Large intestine (tissue), 3 donors: ENCODE measurements around the gene QRICH2. TPM values are rescaled to one million over a fixed set of nuclear protein-coding genes. Genes with fewer than 3 reads are reported as not detected.
A peak's percentile ranks its signal among the peaks of the same experiment; 100 is the strongest.
"Not testable (repeated sequence)": the region's sequence is repeated elsewhere in the genome, so short reads cannot be mapped to it uniquely, and the experiment has no call there.

ENCODE experiments used
- DNase-seq, 2 donors: peaks; one replicate each; pipeline versions ENCODE4 v3.0.0 to v3.0.0-alpha.2; 2013
- H3K27ac ChIP-seq: one replicate; pipeline ENCODE4 v1.5.1; 2013; ENCODE audit warnings: low read length
- H3K27me3 ChIP-seq: 2 replicates; pipeline ENCODE4 v1.6.1; 2013; ENCODE audit warnings: low read length; ENCODE audit not compliant: control insufficient read depth, insufficient read depth
- H3K36me3 ChIP-seq: 2 replicates; pipeline ENCODE4 v1.6.1; 2013; ENCODE audit warnings: low read length; ENCODE audit not compliant: control insufficient read depth, insufficient read depth
- H3K4me1 ChIP-seq: one replicate; pipeline ENCODE4 v1.6.1; 2013; ENCODE audit warnings: low read length; ENCODE audit not compliant: control insufficient read depth, insufficient read depth
- H3K4me3 ChIP-seq: one replicate; pipeline ENCODE4 v1.5.1; 2013; ENCODE audit warnings: low read length
- H3K9me3 ChIP-seq: one replicate; pipeline ENCODE4 v1.6.1; 2013; ENCODE audit warnings: mild to moderate bottlenecking, low read depth, low read length, moderate library complexity; ENCODE audit not compliant: control insufficient read depth
- WGBS: methylation state at CpG from one replicate; pipeline ENCODE4 v1.1.5; 2013; ENCODE audit warnings: low lambda C conversion rate; ENCODE audit not compliant: insufficient coverage; 5-methylcytosine and 5-hydroxymethylcytosine counted together
- polyA plus RNA-seq: library from polyadenylated mRNA; unstranded; fragments of 120-200 nt; gene quantifications from one replicate; pipeline ENCODE4 v1.2.1, GENCODE V29; 2013

The QRICH2 gene
- polyA plus RNA-seq, 1 donor, result 3.1 TPM

DNA sequence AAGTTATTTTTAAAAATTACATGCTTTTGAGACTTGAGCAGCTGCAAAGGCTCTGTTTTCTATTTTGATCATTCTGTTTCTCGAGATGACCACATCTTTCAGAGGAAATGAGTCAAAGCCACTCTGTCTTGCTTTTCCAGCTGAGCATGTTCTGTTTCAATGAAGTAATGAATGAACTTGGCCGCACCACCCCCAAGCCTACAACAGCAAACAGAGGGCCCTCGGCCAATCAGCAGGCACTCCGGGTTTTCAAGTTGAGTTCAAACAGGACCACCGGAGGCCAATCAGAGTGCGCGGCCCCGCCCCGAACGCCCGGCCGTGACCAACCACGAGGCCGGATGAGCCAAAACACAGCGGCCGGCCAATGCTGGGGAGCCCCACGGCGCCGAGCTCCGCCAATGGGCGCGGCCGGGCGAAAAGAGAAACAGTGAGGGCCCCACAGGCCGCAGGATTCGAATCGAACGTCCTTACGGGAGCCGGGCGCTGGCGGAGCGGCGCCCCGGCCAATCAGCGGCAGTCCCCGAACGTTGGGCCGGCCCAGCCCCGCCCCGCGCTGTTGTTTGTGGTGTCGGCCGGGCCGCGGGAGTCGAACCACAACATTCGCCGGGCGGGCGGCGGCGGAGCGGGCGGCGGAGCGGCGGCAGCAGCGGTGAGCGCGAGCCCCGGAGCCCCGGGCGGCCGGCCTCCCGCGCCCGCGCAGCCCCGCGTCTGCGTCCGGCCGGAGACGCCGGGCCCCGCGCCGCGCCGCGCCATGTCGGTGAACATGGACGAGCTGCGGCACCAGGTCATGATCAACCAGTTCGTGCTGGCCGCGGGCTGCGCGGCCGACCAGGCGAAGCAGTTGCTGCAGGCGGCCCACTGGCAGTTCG, 43.1 kb downstream of the QRICH2 start, which contains the start of gene UBALD2:
UBALD2 (plus strand) TSS at position 594 of the 869 bp plus-strand sequence; CDS start at position 752, 158 bp downstream.
- DNase-seq, result peak; percentile 99 to 100
- Histone ChIP-seq H3K36me3 (peaks cover 22% of the 10 kb centered on the region), H3K27me3 (no peaks in the 10 kb centered on the region), H3K9me3 (no peaks in the 10 kb centered on the region), H3K4me1 (peaks cover 77% of the 10 kb centered on the region), H3K27ac (peak within 1 kb of the TSS; percentile 93), H3K4me3 (peak within 1 kb of the TSS; percentile 59)
- no CpG with 5 or more reads among the region's 94 CpGs for WGBS

DNA sequence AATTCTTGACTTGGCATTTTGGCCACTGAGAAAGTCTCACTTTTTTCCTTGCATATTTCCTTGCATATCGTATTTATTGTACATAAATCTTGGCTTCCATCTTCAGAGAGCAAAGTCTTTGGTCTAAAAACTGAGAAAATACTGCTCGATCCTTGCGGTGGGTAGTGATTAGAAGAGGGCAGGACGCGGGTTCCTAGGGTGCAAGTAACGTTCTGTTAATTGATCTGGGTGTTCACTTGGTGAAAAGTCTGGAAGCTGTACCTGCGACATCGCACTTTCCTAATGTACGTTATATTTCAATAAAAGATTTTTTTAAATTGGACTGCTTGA, 43.7 kb downstream of the QRICH2 start:
- Histone ChIP-seq H3K9me3 (no peaks in the 10 kb centered on the region), H3K4me1 (peaks cover 77% of the 10 kb centered on the region), H3K27ac (peak overlapping the region; percentile 93), H3K4me3 (no peak overlapping the region), H3K27me3 (no peaks in the 10 kb centered on the region), H3K36me3 (peaks cover 16% of the 10 kb centered on the region)
- WGBS, result 0% methylated on average over 1 of the region's 9 CpGs
- DNase-seq, result no peak

DNA sequence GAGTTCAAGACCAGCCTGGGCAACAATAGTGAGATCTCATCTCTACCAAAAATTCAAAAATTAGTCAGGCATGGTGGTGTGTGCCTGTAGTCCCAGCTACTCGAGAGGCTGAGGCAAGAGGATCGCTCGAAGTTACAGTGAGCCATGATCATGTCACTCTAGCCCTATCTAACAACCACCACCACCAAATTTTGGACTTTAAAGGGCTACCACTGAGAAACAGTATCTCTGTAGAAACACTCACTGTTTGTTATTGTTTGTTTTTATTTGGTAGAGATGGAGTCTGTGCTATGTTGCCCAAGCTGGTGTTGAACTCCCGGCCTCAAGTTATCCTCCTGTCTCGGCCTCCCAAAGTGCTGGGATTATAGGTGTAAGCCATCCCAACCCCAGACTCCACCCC, 44.2 kb downstream of the QRICH2 start:
- Histone ChIP-seq H3K27me3 (no peaks in the 10 kb centered on the region), H3K4me1 (peaks cover 74% of the 10 kb centered on the region), H3K9me3 (no peaks in the 10 kb centered on the region), H3K4me3 (no peak overlapping the region), H3K27ac (peak overlapping the region; percentile 93), H3K36me3 (peaks cover 11% of the 10 kb centered on the region)
- no CpG with 5 or more reads among the region's 5 CpGs for WGBS
- no peak for DNase-seq

DNA sequence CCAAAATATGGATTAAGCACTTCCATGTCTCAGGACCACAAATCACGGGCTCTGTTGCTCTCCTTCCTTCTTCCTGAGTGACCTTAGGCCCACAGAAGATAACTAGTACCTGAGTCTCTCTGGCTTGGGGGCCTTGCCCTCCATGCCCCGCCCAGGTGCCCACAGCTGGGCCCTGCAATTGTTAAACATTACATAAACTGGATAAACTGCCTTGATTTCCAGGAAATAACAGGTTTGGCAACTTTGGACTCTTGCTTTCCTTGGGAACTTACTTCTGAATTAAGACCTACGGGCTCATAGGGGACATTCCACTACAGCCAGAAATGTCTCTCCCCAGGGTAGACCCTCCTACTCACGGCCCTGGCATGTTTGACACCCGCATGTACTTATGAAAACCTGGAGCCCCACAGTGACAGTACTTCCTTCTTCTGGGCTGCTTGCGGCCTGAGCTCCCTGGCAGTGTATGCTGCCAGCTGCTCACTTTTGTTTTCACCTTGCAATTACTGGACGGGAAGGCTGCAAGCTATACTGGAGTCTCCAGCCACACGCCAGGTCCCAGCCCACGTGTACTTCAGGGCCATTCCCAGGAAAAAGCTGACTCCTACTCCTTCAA, 45.2 kb downstream of the QRICH2 start:
- Histone ChIP-seq H3K27me3 (no peaks in the 10 kb centered on the region), H3K4me1 (peaks cover 74% of the 10 kb centered on the region), H3K9me3 (no peaks in the 10 kb centered on the region), H3K36me3 (peaks cover 6% of the 10 kb centered on the region), H3K4me3 (peak overlapping the region; percentile 31), H3K27ac (peak overlapping the region; percentile 93)
- WGBS, result no CpG with 5 or more reads among the region's 9 CpGs
- peak; percentile 92 to 98 for DNase-seq

DNA sequence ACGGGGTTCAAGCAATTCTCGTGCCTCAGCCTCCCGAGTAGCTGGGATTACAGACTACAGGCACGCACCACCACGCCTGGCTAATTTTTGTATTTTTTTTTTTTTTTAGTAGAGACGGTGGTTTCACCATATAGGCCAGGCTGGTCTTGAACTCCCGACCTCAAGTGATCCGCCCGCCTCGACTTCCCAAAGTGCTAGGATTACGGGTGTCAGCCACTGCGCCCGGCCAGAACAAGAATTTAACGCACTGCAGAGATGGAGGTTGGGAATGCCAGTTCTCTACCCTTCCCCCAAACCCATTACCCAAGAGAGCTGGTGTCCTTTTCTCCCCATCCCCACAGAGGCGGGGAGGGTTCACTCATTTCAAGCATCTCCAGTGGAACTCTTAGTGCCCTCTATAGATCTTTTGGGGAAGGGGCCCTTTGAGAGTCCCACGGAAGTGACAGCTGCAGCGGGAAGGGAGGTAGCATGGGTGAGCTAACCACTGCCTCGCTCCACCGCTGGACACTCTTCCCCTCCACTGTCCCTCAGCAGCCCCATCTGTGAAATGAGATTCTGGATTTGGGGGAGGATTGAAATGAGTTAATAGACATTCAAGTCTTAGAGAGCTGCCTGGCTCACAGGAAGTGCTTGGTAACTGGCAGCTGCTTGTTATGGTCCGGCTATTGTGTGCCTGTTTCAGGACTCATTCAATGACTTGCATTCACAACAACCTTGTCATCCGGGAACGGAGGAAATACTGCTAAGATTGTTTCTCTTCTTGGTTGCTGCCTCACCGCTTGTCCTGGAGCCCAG, 46.5 kb downstream of the QRICH2 start:
- peak in 1 of 2 donors; percentile 45 for DNase-seq
- Histone ChIP-seq H3K4me1 (peaks cover 63% of the 10 kb centered on the region), H3K27ac (peak overlapping the region; percentile 93), H3K4me3 (peak overlapping the region; percentile 31), H3K27me3 (no peaks in the 10 kb centered on the region), H3K36me3 (no peaks in the 10 kb centered on the region), H3K9me3 (no peaks in the 10 kb centered on the region)
- no CpG with 5 or more reads among the region's 23 CpGs for WGBS

DNA sequence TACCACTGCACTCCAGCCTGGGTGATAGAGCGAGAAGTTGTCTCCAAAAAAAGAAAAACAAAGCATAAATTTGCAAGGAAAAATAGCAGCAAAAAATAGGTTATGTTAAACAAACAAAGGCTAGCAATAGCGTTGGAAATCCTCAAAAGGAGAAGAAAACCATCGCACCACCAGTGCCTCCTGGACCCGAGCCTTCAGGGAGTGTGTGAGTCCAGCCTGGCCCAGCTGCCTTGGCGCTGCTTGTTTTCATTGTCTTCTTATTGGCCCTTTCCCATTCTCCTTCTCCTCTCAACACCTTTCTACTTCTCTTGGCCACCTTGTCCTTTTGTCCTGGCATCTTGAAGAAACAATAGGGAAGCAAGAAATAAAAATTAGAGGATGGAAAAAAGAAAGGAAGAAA, 47.4 kb downstream of the QRICH2 start:
- no peak for DNase-seq
- Histone ChIP-seq H3K27ac (peak overlapping the region; percentile 82), H3K4me3 (no peak overlapping the region), H3K4me1 (peaks cover 61% of the 10 kb centered on the region), H3K9me3 (no peaks in the 10 kb centered on the region), H3K27me3 (no peaks in the 10 kb centered on the region), H3K36me3 (no peaks in the 10 kb centered on the region)
- WGBS, result 100% methylated on average over 3 of the region's 5 CpGs

DNA sequence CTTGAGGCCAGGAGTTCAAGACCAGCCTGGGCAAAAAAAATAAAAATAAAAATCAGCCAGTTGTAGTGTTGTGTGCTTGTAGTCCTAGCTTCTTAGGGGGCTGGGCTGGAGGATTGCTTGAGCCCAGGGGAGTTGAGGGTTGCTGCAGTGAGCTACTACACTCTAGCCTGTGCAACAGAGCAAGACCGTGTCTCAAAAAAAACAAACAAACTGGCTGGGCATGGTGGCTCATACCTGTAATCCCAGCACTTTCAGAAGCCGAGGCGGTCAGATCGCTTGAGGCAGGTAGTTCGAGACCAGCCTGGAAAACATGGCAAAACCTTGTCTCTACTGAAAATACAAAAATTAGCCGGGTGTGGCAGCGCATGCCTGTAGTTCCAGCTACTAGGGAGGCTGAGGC, 47.9 kb downstream of the QRICH2 start:
- H3K9me3 ChIP-seq, result no peaks in the 10 kb centered on the region
- no peak for DNase-seq
- no peak overlapping the region for H3K4me3 ChIP-seq
- no peaks in the 10 kb centered on the region for H3K27me3 ChIP-seq
- peak overlapping the region; percentile 82 for H3K27ac ChIP-seq
- no CpG with 5 or more reads among the region's 7 CpGs for WGBS
- H3K36me3 ChIP-seq, result no peaks in the 10 kb centered on the region
- H3K4me1 ChIP-seq, result peaks cover 61% of the 10 kb centered on the region

DNA sequence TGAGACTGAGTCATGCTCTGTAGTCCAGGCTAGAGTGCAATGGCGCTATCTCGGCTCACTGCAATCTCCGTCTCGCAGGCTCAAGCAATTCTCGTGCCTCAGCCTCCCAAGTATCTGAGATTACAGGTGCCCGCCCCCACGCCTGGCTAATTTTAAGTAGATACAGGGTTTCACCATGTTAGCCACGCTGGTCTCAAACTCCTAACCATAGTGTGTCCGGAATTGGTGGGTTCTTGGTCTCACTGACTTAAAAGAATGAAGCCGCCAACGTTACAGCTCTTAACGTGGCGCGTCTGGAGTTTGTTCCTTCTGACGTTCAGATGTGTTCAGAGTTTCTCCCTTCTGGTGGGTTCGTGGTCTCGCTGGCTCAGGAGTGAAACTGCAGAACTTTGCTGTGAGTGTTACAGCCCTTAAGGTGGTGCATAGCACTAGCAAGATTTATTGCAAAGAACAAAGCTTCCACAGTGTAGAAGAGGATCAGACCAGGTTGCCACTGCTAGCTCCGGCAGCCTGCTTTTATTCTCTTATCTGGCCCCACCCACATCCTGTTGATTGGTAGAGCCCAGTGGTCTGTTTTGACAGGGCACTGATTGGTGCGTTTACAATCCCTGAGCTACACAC, 51.5 kb downstream of the QRICH2 start:
- not testable (repeated sequence) for H3K4me3 ChIP-seq, H3K27me3 ChIP-seq, DNase-seq, H3K27ac ChIP-seq, H3K9me3 ChIP-seq, H3K36me3 ChIP-seq
- WGBS, result no CpG with 5 or more reads among the region's 19 CpGs
- H3K4me1 ChIP-seq, result peaks cover 37% of the 10 kb centered on the region

DNA sequence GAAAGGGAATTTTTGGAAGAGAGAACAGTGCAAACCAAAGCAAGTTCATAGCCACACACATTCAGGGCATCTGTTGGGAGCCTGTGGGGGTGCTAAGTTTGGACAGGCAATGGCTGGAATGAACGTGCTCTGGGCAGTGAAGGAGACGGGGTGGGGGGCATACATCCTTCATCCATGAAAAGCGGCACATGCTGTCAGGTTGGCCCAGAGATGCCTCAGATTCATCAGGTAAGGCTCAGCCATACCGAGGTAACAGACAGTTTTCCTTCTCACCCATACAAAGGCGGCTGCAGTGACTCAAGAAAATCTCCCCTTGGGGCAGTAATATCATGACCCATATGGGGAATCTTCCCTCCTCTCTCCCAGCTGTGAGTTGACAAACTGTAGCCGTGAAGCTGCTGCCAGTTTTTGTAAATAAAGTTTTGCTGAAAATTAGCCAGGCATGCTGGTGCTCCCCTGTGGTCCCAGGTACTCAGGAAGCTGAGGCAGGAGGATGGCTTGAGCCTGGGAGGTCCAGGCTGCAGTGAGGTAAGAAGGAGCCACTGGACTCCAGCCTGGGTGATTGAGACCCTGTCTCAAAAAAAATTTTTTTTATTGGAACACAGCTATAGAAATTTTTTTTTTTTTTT, 52.2 kb downstream of the QRICH2 start:
- H3K9me3 ChIP-seq, result no peaks in the 10 kb centered on the region
- no peak overlapping the region for H3K4me3 ChIP-seq
- no peaks in the 10 kb centered on the region for H3K36me3 ChIP-seq
- peaks cover 31% of the 10 kb centered on the region for H3K4me1 ChIP-seq
- DNase-seq, result no peak
- no peaks in the 10 kb centered on the region for H3K27me3 ChIP-seq
- H3K27ac ChIP-seq, result no peak overlapping the region
- no CpG with 5 or more reads among the region's 6 CpGs for WGBS
